ENCODE data around the gene GNAO1. TPM values are rescaled to one million over a fixed set of nuclear protein-coding genes. Genes with fewer than 3 reads are reported as not detected.

GNAO1 gene
- under 1 TPM in 2 of 3 donors, not detected in 1; 0.45 to 0.88 TPM for polyA plus RNA-seq

- H3K9me3 Mint-ChIP-seq: no peaks in the 10 kb centered on the region
- peaks cover 26 to 30% of the 10 kb centered on the region in 2 donors for H3K4me1 Mint-ChIP-seq
- DNase-seq: peak; percentile 62 to 76 (median 65)
- H3K27me3 Mint-ChIP-seq (ENCODE audit: low read depth in 3 of 3): peaks cover 17 to 42% (median 41%) of the 10 kb centered on the region in 3 donors
- H3K4me3 Mint-ChIP-seq: peak within 1 kb of the TSS; percentile 80 to 86 (median 83)
- H3K27ac Mint-ChIP-seq: peak within 1 kb of the TSS in 5 of 6 donors; percentile 51 to 71 (median 58)
- no peaks in the 10 kb centered on the region for H3K36me3 Mint-ChIP-seq
These were observed at the start of gene GNAO1 for GRCh38 chr16:56191156-56191815. TSS of gene GNAO1 (plus strand) at chr16:56191489. CDS start at chr16:56192236, 747 bp downstream.

GRCh38 chr16:56143666-56144065, 47.6 kb upstream of the GNAO1 start:
- Mint-ChIP-seq H3K27me3 (ENCODE audit: low read depth in 3 of 3) (peaks cover 0 to 10% (median 8%) of the 10 kb centered on the region in 3 donors), H3K36me3 (no peaks in the 10 kb centered on the region), H3K27ac (no peak overlapping the region), H3K4me1 (no peaks in the 10 kb centered on the region), H3K9me3 (no peaks in the 10 kb centered on the region), H3K4me3 (no peak overlapping the region)
- DNase-seq: no peak

DNA sequence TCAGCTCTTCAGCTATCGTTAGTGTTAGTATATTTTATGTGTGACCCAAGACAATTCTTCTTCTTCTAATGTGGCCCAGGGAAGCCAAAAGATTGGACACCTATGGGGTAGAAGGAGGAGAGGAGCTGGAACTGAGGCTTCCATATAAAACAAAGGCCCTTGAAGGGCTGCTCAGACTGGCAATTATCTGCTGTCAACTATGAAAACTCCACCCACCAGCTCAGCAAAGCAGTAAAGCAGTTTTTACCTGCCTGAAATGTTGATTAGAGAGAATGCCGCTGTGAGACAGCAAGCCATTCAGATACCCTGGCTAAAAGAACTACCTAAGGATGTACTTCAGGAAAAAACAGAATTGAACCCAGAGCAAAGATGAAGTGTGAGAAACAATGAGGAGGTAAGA, 45.9 kb upstream of the GNAO1 start:
- H3K36me3 Mint-ChIP-seq: no peaks in the 10 kb centered on the region
- H3K9me3 Mint-ChIP-seq: peaks cover 0 to 3% (median 0%) of the 10 kb centered on the region in 6 donors
- H3K4me1 Mint-ChIP-seq: no peaks in the 10 kb centered on the region
- DNase-seq: no peak
- H3K27me3 Mint-ChIP-seq (ENCODE audit: low read depth in 3 of 3): peaks cover 3 to 10% (median 8%) of the 10 kb centered on the region in 3 donors
- H3K27ac Mint-ChIP-seq: no peak overlapping the region
- H3K4me3 Mint-ChIP-seq: no peak overlapping the region

DNA sequence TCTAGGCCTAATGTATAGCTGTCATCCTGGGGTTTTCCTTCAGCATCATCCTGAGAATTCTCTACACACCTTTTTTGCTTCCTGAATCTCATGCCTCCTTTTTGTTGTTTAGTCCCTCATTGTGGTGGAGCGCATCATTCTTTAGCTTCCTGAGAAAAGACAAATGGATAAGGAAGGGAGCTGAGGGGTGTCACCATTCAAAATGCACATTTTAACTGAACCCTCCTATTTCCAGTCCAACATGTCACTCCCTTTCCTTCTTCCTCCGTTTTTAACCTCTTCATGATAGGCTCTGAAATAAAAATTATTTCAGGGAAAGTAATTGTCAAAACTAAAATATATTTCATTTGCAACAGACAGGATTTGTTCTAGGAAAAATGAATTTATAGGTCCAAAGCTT, 39.7 kb upstream of the GNAO1 start:
- Mint-ChIP-seq H3K4me1 (no peaks in the 10 kb centered on the region), H3K27ac (no peak overlapping the region), H3K9me3 (peaks cover 0 to 5% (median 0%) of the 10 kb centered on the region in 6 donors), H3K4me3 (no peak overlapping the region), H3K27me3 (ENCODE audit: low read depth in 3 of 3) (peaks cover 5 to 13% (median 8%) of the 10 kb centered on the region in 3 donors), H3K36me3 (no peaks in the 10 kb centered on the region)
- DNase-seq: no peak

DNA sequence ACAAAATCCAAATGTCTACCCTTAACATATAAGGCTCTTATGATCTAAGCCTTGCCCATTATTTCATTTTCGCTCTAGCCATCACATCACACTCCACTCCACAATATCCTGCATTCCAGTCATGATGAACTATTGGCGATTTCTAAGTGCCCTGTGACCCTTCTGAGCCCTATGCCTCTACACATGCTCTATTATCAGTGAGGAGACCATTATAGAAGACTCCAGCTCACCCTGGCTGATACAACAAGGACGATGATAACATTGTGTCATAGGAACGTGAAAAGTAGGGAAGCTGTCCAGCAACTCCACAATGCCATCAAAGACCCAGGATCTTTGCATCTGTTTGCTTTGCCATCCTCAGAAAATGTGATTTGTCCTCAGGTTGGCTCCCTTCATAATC, 29.6 kb upstream of the GNAO1 start:
- Mint-ChIP-seq H3K9me3 (peaks cover 0 to 2% (median 0%) of the 10 kb centered on the region in 6 donors), H3K4me1 (no peaks in the 10 kb centered on the region), H3K27ac (no peak overlapping the region), H3K27me3 (ENCODE audit: low read depth in 3 of 3) (peaks cover 0 to 5% (median 0%) of the 10 kb centered on the region in 3 donors), H3K4me3 (no peak overlapping the region), H3K36me3 (no peaks in the 10 kb centered on the region)
- DNase-seq: no peak

DNA sequence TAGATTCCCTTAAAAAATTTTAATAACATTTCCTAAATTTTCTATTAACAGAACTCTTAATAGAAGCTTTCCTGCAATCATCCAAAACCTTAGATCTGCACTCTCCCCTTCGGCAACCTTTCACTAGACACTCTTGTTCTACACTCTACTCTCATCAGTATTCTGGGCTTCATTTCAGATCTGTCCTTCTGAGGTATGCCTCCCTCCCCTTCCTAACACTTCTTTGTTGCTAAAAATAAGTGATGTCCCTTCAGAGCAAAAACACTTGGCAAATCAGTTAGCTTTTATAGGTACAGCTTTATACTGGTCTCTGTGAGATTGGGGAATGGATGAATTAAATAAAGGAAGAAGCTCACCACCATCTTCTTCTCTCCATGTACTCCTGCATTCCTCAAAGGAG, 28.2 kb upstream of the GNAO1 start:
- DNase-seq: no peak
- Mint-ChIP-seq H3K27me3 (ENCODE audit: low read depth in 3 of 3) (peaks cover 0 to 5% (median 0%) of the 10 kb centered on the region in 3 donors), H3K4me3 (no peak overlapping the region), H3K9me3 (peaks cover 0 to 2% (median 0%) of the 10 kb centered on the region in 6 donors), H3K4me1 (no peaks in the 10 kb centered on the region), H3K27ac (no peak overlapping the region), H3K36me3 (no peaks in the 10 kb centered on the region)

DNA sequence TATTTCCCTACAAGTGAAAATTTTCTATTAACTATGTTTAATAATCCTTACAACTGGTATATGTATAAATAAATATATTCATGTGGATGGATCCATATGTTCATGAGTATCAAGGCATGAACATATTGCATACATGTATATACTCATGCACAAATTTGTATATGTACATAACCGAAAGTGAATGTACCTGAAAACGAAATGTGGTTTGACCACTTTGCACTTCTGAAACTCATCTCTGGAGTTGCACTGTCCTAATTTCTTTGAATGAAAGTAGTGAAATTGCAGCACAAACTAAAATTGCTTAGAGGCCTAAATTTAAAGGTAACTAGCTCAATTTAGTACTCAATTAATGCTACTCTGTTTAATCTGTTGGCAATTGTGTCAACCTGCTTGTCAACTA, 27.4 kb upstream of the GNAO1 start:
- Mint-ChIP-seq H3K9me3 (peaks cover 0 to under 1% (median 0%) of the 10 kb centered on the region in 6 donors), H3K27ac (no peak overlapping the region), H3K27me3 (ENCODE audit: low read depth in 3 of 3) (peaks cover 0 to 5% (median 0%) of the 10 kb centered on the region in 3 donors), H3K4me3 (no peak overlapping the region), H3K36me3 (no peaks in the 10 kb centered on the region), H3K4me1 (no peaks in the 10 kb centered on the region)
- no peak for DNase-seq

GRCh38 chr16:56164636-56165035, 26.7 kb upstream of the GNAO1 start:
- H3K4me1 Mint-ChIP-seq: no peaks in the 10 kb centered on the region
- no peaks in the 10 kb centered on the region for H3K36me3 Mint-ChIP-seq
- H3K4me3 Mint-ChIP-seq: no peak overlapping the region
- DNase-seq: no peak
- no peak overlapping the region for H3K27ac Mint-ChIP-seq
- no peaks in the 10 kb centered on the region for H3K9me3 Mint-ChIP-seq
- H3K27me3 Mint-ChIP-seq (ENCODE audit: low read depth in 3 of 3): peaks cover 0 to 5% (median 0%) of the 10 kb centered on the region in 3 donors

GRCh38 chr16:56174411-56174810, 16.9 kb upstream of the GNAO1 start:
- H3K4me1 Mint-ChIP-seq: no peaks in the 10 kb centered on the region
- peaks cover 2 to 13% (median 7%) of the 10 kb centered on the region in 6 donors for H3K9me3 Mint-ChIP-seq
- H3K27ac Mint-ChIP-seq: no peak overlapping the region
- no peak overlapping the region for H3K4me3 Mint-ChIP-seq
- no peak for DNase-seq
- H3K27me3 Mint-ChIP-seq (ENCODE audit: low read depth in 3 of 3): peaks cover 2 to 19% (median 14%) of the 10 kb centered on the region in 3 donors
- no peaks in the 10 kb centered on the region for H3K36me3 Mint-ChIP-seq

GRCh38 chr16:56181401-56181800, 9.9 kb upstream of the GNAO1 start:
- DNase-seq: no peak
- H3K9me3 Mint-ChIP-seq: peaks cover 3 to 16% (median 10%) of the 10 kb centered on the region in 6 donors
- no peak overlapping the region for H3K4me3 Mint-ChIP-seq
- H3K36me3 Mint-ChIP-seq: peaks cover 0 to 4% (median 4%) of the 10 kb centered on the region in 3 donors
- H3K4me1 Mint-ChIP-seq: no peaks in the 10 kb centered on the region
- peaks cover 1 to 23% (median 18%) of the 10 kb centered on the region in 3 donors for H3K27me3 Mint-ChIP-seq (ENCODE audit: low read depth in 3 of 3)
- H3K27ac Mint-ChIP-seq: no peak overlapping the region

DNA sequence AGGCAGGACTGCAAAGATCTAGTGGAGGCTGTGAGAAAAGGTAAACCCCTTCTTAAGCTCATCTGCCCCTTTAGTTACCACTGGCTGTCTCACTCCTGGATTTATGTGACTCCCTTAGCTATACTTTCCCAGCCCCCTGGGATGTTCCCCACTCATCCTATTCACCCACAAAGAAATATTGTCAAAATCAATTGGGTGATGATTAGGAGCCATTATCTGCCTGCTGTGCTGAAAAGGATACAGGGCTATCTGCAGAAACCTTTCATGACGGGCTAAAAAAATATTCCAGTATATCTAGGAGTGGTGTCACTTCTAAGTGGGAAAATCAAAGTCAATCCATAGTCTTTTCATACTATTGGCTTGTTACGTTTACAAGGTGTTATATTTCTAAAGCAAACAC, 8.0 kb upstream of the GNAO1 start:
- peaks cover 0 to 4% (median 4%) of the 10 kb centered on the region in 3 donors for H3K36me3 Mint-ChIP-seq
- peaks cover 3 to 16% (median 9%) of the 10 kb centered on the region in 6 donors for H3K9me3 Mint-ChIP-seq
- H3K4me3 Mint-ChIP-seq: no peak overlapping the region
- no peaks in the 10 kb centered on the region for H3K4me1 Mint-ChIP-seq
- peaks cover 1 to 18% (median 14%) of the 10 kb centered on the region in 3 donors for H3K27me3 Mint-ChIP-seq (ENCODE audit: low read depth in 3 of 3)
- no peak for DNase-seq
- H3K27ac Mint-ChIP-seq: no peak overlapping the region

DNA sequence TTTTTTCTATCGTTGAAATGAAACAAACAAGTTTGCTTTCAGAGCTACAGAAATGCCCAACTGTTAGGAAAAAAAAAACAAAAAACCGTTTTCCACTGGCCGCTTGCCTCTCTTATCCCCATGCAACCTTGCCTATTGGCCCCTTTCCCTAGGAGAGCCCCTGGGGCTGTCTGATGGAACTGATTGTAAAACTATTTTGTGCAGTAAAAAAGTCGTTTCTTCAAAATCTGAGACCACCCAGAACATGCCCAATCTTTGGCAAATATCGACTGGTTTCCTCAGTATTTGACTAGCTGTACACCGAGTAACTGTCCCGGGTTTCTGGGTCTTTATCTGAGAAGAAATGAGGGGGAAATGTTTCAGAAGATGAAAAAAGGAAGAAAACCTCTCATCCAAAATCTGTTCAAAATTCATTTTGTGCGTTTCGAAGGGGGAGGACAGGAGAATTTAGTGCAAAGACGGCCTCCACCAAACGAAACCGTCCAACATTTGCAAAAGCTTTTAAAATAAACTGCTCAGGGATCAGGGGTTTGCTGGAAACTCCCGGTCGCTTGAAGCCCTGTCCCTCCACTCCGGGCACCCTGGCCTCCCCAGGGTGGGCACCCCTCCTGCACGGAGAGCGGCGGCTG, 1.1 kb upstream of the GNAO1 start:
- Mint-ChIP-seq H3K4me1 (peaks cover 26 to 30% of the 10 kb centered on the region in 2 donors), H3K27ac (peak overlapping the region in 4 of 6 donors; percentile 51 to 71 (median 62)), H3K36me3 (no peaks in the 10 kb centered on the region), H3K9me3 (no peaks in the 10 kb centered on the region), H3K27me3 (ENCODE audit: low read depth in 3 of 3) (peaks cover 17 to 42% (median 39%) of the 10 kb centered on the region in 3 donors), H3K4me3 (peak overlapping the region; percentile 78 to 86 (median 83))
- no peak for DNase-seq

- peak overlapping the region; percentile 78 to 86 (median 83) for H3K4me3 Mint-ChIP-seq
- H3K4me1 Mint-ChIP-seq: peaks cover 26 to 30% of the 10 kb centered on the region in 2 donors
- no peaks in the 10 kb centered on the region for H3K36me3 Mint-ChIP-seq
- H3K9me3 Mint-ChIP-seq: no peaks in the 10 kb centered on the region
- DNase-seq: no peak
- peaks cover 17 to 42% (median 41%) of the 10 kb centered on the region in 3 donors for H3K27me3 Mint-ChIP-seq (ENCODE audit: low read depth in 3 of 3)
- peak overlapping the region in 1 of 6 donors; percentile 58 for H3K27ac Mint-ChIP-seq
These were observed 573 bp upstream of the GNAO1 start for GRCh38 chr16:56190677-56191155.
